HEK293 (cell line): Measurements from ENCODE around the gene ITSN2.

ENCODE experiments used
- CTCF ChIA-PET: fragments of 350-600 bp; formaldehyde crosslinking; extraction: SDS; loops from one replicate; lab custom pipeline; 2021; ENCODE audit warnings: antibody characterized with exemption; lab: Yijun Ruan, JAX
- POLR2A ChIA-PET: fragments of 300-600 bp; formaldehyde crosslinking; extraction: SDS; loops from one replicate; lab custom pipeline; 2020; ENCODE audit warnings: antibody characterized with exemption, inconsistent platforms; lab: Yijun Ruan, JAX
- H3K27ac ChIP-seq: fragments of 200-500 bp; sonication (Bioruptor generic); 2 replicates; pipeline ENCODE4 v1.5.1; 2014; ENCODE audit warnings: low read depth, low read length, control low read depth, inconsistent platforms; ENCODE audit errors: extremely low read depth
- H3K36me3 ChIP-seq, 2 experiments: fragments of 200-500 bp in 1 of 2; sonication (Bioruptor generic) in 1 of 2; 1 replicate in 1 of 2; 2 replicates in 1 of 2; pipeline ENCODE4 v1.5.1; 2014 to 2017; ENCODE audit warnings: inconsistent platforms in 2 of 2, low read length in 2 of 2; ENCODE audit not compliant: control insufficient read depth in 2 of 2, insufficient read depth in 1 of 2
- H3K4me1 ChIP-seq: fragments of 200-500 bp; sonication (Bioruptor generic); 2 replicates; pipeline ENCODE4 v1.5.1; 2014; ENCODE audit warnings: mild to moderate bottlenecking, low read length, inconsistent platforms; ENCODE audit not compliant: control insufficient read depth, insufficient read depth
- H3K4me3 ChIP-seq: 2 replicates; pipeline ENCODE4 v1.5.1; 2011; ENCODE audit warnings: low read depth, mild to moderate bottlenecking, control low read depth, low read length, moderate library complexity
- H3K9me3 ChIP-seq: fragments of 200-500 bp; sonication (Bioruptor generic); 2 replicates; pipeline ENCODE4 v1.5.1; 2014; ENCODE audit warnings: low read depth, low read length, inconsistent platforms; ENCODE audit not compliant: control insufficient read depth, insufficient read depth
- EGR2 ChIP-seq: fragments of 450-650 bp; formaldehyde crosslinking; IDR thresholded peaks from 2 replicates; pipeline ENCODE4 v1.5.1; 2016; ENCODE audit warnings: low read depth, missing biosample characterization, missing genetic modification characterization
- FEZF1 ChIP-seq: fragments of 450-650 bp; formaldehyde crosslinking; IDR thresholded peaks from 2 replicates; pipeline ENCODE4 v1.5.1; 2016; ENCODE audit warnings: missing biosample characterization, missing genetic modification characterization
- GLIS1 ChIP-seq: fragments of 450-650 bp; formaldehyde crosslinking; IDR thresholded peaks from 2 replicates; pipeline ENCODE4 v1.5.1; 2016; ENCODE audit warnings: missing biosample characterization, missing genetic modification characterization
- KLF10 ChIP-seq: fragments of 450-650 bp; IDR thresholded peaks from 2 replicates; pipeline ENCODE4 v1.5.1; 2018; ENCODE audit warnings: missing biosample characterization, mild to moderate bottlenecking, missing genetic modification characterization
- KLF7 ChIP-seq: fragments of 450-650 bp; formaldehyde crosslinking; IDR thresholded peaks from 2 replicates; pipeline ENCODE4 v1.5.1; 2016; ENCODE audit warnings: missing biosample characterization, missing genetic modification characterization, borderline replicate concordance
- OVOL3 ChIP-seq: fragments of 450-650 bp; formaldehyde crosslinking; IDR thresholded peaks from 2 replicates; pipeline ENCODE4 v1.5.1; 2016; ENCODE audit warnings: missing biosample characterization, missing genetic modification characterization
- REPIN1 ChIP-seq: fragments of 450-650 bp; formaldehyde crosslinking; IDR thresholded peaks from 2 replicates; pipeline ENCODE4 v1.5.1; 2017; ENCODE audit warnings: missing biosample characterization, missing genetic modification characterization, low read depth
- TCF7L2 ChIP-seq: IDR thresholded peaks from 2 replicates; pipeline ENCODE4 v1.6.1; 2011; ENCODE audit warnings: low read depth, mild to moderate bottlenecking, inconsistent platforms, low read length, moderate library complexity, borderline replicate concordance
- YY1 ChIP-seq: fragments of 450-650 bp; formaldehyde crosslinking; IDR thresholded peaks from 2 replicates; pipeline ENCODE4 v1.5.1; 2018; ENCODE audit warnings: missing biosample characterization, missing genetic modification characterization
- ZBTB21 ChIP-seq: fragments of 450-650 bp; formaldehyde crosslinking; IDR thresholded peaks from 2 replicates; pipeline ENCODE4 v1.5.1; 2017; ENCODE audit warnings: missing biosample characterization, missing genetic modification characterization
- ZNF169 ChIP-seq: fragments of 450-650 bp; formaldehyde crosslinking; IDR thresholded peaks from 2 replicates; pipeline ENCODE4 v1.5.1; 2016; ENCODE audit warnings: missing biosample characterization, missing genetic modification characterization
- ZNF2 ChIP-seq: fragments of 450-650 bp; formaldehyde crosslinking; IDR thresholded peaks from 2 replicates; pipeline ENCODE4 v1.5.1; 2016; ENCODE audit warnings: missing biosample characterization, missing genetic modification characterization
- ZNF311 ChIP-seq: fragments of 450-650 bp; formaldehyde crosslinking; IDR thresholded peaks from 2 replicates; pipeline ENCODE4 v1.5.1; 2017; ENCODE audit warnings: missing biosample characterization, missing genetic modification characterization, borderline replicate concordance
- ZNF350 ChIP-seq: fragments of 450-650 bp; formaldehyde crosslinking; IDR thresholded peaks from 2 replicates; pipeline ENCODE4 v1.5.0; 2017; ENCODE audit warnings: missing biosample characterization, mild to moderate bottlenecking, missing genetic modification characterization
- ZNF423 ChIP-seq: fragments of 450-650 bp; formaldehyde crosslinking; IDR thresholded peaks from 2 replicates; pipeline ENCODE4 v1.5.1; 2016; ENCODE audit warnings: missing biosample characterization, missing genetic modification characterization
- ZNF544 ChIP-seq: fragments of 450-650 bp; formaldehyde crosslinking; IDR thresholded peaks from 2 replicates; pipeline ENCODE4 v1.5.0; 2017; ENCODE audit warnings: missing biosample characterization, missing genetic modification characterization
- ZSCAN16 ChIP-seq: fragments of 450-650 bp; formaldehyde crosslinking; IDR thresholded peaks from 2 replicates; pipeline ENCODE4 v1.5.1; 2016; ENCODE audit warnings: missing biosample characterization, missing genetic modification characterization
- ZXDB ChIP-seq: fragments of 450-650 bp; formaldehyde crosslinking; IDR thresholded peaks from 2 replicates; pipeline ENCODE4 v1.5.1; 2016; ENCODE audit warnings: missing biosample characterization, missing genetic modification characterization
- TF ChIP-seq, protein P1 (sequence below): fragments of 450-650 bp; formaldehyde crosslinking; IDR thresholded peaks from 2 replicates; pipeline ENCODE4 v1.5.1; 2017; ENCODE audit warnings: missing biosample characterization, missing genetic modification characterization
- TF ChIP-seq, protein P2 (sequence below): fragments of 450-650 bp; IDR thresholded peaks from 2 replicates; pipeline ENCODE4 v1.5.1; 2018; ENCODE audit warnings: missing biosample characterization, mild to moderate bottlenecking, missing genetic modification characterization
- TF ChIP-seq, protein P3 (sequence below): fragments of 450-650 bp; formaldehyde crosslinking; IDR thresholded peaks from 2 replicates; pipeline ENCODE4 v1.5.1; 2016; ENCODE audit warnings: missing biosample characterization, missing genetic modification characterization
- TF ChIP-seq, protein P4 (sequence below): fragments of 450-650 bp; formaldehyde crosslinking; IDR thresholded peaks from 2 replicates; pipeline ENCODE4 v1.5.1; 2016; ENCODE audit warnings: missing biosample characterization, missing genetic modification characterization, borderline replicate concordance
- TF ChIP-seq, protein P5 (sequence below): fragments of 450-650 bp; IDR thresholded peaks from 2 replicates; pipeline ENCODE4 v1.5.1; 2018; ENCODE audit warnings: missing biosample characterization, missing genetic modification characterization

The ITSN2 gene

DNA sequence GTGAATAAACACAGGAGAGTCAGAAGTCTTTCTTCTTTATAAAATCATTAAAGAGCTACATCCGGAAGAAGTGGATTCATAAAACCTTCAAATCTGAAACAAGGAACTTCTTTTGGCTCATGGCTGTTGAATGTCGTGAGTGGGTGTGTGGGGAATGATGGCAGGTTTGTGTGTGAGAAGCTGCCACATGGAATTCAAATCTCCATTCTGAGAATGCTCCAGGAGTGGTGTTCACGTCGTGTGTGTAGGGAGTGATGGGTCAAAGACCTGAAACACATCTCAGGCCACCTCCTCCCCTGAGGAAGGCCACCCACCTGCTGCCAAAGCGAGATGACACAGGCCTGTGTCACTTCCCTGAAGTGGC, 156.6 kb downstream of the ITSN2 start:
- POLR2A ChIA-PET, result no interaction called here
- no peak overlapping the region for H3K4me3 ChIP-seq
- H3K27ac ChIP-seq, result no peak overlapping the region
- peaks cover 0 to 27% of the 10 kb centered on the region in 2 experiments; a peak in 2 of 3 replicates for H3K36me3 ChIP-seq
- H3K4me1 ChIP-seq, result no peaks in the 10 kb centered on the region
- CTCF ChIA-PET, result interaction anchor here (1.0 to 1.8 kb wide), 2 partner anchors 14 to 95 kb away, joined by 3 to 5 read pairs; no protein-coding TSS in a partner anchor
- no peaks in the 10 kb centered on the region for H3K9me3 ChIP-seq
- no peak for TF ChIP-seq REPIN1 (tag by site-specific recombination)
- no peak for TF ChIP-seq GLIS1 (tag by site-specific recombination)
- no peak for TF ChIP-seq ZNF423
- no peak for TF ChIP-seq ZBTB21 (tag by site-specific recombination)

DNA sequence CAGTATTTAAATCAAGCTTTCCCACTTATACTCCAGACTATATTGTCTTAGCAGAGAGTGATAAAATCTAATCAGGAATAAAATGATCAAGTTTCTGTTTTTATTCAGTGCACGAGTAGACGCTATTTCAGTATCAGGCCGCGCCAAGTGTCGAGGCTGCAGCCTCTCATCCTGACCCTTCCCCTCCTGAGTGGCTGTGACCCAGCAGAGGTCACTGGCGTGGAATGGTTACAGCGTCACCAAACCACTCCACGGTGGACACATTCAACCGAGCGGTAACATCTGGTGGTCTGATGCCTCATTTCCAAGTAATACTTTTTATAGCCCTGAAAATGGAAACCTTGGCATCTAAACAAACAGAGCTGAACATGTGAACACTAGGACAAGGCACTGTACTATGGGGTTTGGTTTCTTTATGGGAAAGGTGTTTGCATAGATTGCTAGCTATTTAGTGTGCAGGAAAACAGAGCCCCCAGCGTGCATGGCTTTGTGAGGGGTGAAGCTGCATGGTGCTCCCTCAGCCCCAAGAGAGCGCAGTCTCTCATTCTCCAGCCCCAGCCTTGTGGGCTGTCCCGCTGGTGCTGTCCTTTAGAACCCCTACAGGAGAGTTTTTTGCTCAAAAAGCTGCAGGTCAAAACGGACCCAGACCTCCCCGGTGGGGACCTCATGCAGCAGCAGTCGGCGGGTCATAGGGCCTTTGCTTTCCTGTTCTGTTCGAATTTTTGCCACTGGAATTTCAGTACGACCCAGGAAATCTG, 157.1 kb downstream of the ITSN2 start:
- Histone ChIP-seq H3K36me3 (peaks cover 0 to 22% of the 10 kb centered on the region in 2 experiments; a peak in 2 of 3 replicates), H3K4me3 (no peak overlapping the region), H3K9me3 (no peaks in the 10 kb centered on the region), H3K4me1 (no peaks in the 10 kb centered on the region), H3K27ac (no peak overlapping the region)
- ChIA-PET CTCF (interaction anchor here (0.7 to 1.8 kb wide), 4 partner anchors 15 to 206 kb away, joined by 3 to 5 read pairs (median 3); no protein-coding TSS in a partner anchor), POLR2A (no interaction called here)
- TF ChIP-seq ZSCAN16 (tag by site-specific recombination), result no peak
- TF ChIP-seq FEZF1 (tag by site-specific recombination), result no peak
- TF ChIP-seq, protein P1, sequence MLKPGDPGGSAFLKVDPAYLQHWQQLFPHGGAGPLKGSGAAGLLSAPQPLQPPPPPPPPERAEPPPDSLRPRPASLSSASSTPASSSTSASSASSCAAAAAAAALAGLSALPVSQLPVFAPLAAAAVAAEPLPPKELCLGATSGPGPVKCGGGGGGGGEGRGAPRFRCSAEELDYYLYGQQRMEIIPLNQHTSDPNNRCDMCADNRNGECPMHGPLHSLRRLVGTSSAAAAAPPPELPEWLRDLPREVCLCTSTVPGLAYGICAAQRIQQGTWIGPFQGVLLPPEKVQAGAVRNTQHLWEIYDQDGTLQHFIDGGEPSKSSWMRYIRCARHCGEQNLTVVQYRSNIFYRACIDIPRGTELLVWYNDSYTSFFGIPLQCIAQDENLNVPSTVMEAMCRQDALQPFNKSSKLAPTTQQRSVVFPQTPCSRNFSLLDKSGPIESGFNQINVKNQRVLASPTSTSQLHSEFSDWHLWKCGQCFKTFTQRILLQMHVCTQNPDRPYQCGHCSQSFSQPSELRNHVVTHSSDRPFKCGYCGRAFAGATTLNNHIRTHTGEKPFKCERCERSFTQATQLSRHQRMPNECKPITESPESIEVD (tag by site-specific recombination), result no peak
- TF ChIP-seq KLF7 (tag by site-specific recombination), result no peak
- no peak for TF ChIP-seq ZNF311
- TF ChIP-seq YY1 (tag by site-specific recombination), result no peak
- TF ChIP-seq ZNF350 (tag by site-specific recombination), result no peak
- TF ChIP-seq, protein P2, sequence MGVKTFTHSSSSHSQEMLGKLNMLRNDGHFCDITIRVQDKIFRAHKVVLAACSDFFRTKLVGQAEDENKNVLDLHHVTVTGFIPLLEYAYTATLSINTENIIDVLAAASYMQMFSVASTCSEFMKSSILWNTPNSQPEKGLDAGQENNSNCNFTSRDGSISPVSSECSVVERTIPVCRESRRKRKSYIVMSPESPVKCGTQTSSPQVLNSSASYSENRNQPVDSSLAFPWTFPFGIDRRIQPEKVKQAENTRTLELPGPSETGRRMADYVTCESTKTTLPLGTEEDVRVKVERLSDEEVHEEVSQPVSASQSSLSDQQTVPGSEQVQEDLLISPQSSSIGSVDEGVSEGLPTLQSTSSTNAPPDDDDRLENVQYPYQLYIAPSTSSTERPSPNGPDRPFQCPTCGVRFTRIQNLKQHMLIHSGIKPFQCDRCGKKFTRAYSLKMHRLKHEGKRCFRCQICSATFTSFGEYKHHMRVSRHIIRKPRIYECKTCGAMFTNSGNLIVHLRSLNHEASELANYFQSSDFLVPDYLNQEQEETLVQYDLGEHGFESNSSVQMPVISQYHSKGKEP (tag by site-specific recombination), result no peak
- TF ChIP-seq ZNF544 (tag by site-specific recombination), result no peak
- no peak for TF ChIP-seq EGR2 (tag by site-specific recombination)

DNA sequence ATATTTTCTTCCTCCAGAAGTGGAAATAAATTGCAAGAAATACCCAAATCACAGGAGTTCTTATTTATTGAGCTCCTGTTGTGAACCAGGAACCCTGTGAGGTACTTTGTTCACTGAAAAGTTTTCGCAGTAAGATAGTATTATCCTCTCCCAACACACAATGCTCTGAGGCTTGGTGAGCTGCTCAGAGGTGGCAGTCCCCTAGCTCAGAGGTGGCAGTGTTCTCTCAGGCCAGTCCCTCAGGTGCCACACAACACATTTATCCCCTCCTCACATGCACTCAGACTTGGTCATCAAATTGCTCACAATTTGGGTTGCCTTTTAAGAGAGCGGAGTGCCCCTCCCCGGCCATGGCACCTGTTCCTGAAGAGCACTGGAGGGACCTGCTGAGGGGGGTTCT, 159.5 kb downstream of the ITSN2 start:
- Histone ChIP-seq H3K4me3 (no peak overlapping the region), H3K9me3 (no peaks in the 10 kb centered on the region), H3K27ac (no peak overlapping the region), H3K4me1 (no peaks in the 10 kb centered on the region), H3K36me3 (peaks cover 0 to 20% of the 10 kb centered on the region in 2 experiments; a peak in 1 of 3 replicates)
- ChIA-PET POLR2A (no interaction called here), CTCF (no interaction called here)
- TF ChIP-seq, protein P3, sequence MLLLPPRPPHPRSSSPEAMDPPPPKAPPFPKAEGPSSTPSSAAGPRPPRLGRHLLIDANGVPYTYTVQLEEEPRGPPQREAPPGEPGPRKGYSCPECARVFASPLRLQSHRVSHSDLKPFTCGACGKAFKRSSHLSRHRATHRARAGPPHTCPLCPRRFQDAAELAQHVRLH (tag by site-specific recombination), result no peak
- no peak for TF ChIP-seq TCF7L2
- TF ChIP-seq, protein P4, sequence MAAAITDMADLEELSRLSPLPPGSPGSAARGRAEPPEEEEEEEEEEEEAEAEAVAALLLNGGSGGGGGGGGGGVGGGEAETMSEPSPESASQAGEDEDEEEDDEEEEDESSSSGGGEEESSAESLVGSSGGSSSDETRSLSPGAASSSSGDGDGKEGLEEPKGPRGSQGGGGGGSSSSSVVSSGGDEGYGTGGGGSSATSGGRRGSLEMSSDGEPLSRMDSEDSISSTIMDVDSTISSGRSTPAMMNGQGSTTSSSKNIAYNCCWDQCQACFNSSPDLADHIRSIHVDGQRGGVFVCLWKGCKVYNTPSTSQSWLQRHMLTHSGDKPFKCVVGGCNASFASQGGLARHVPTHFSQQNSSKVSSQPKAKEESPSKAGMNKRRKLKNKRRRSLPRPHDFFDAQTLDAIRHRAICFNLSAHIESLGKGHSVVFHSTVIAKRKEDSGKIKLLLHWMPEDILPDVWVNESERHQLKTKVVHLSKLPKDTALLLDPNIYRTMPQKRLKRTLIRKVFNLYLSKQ, result no peak
- no peak for TF ChIP-seq KLF10 (tag by site-specific recombination)
- TF ChIP-seq, protein P1 (tag by site-specific recombination), result no peak
- TF ChIP-seq ZNF169, result no peak
- no peak for TF ChIP-seq ZXDB
- TF ChIP-seq, protein P5, sequence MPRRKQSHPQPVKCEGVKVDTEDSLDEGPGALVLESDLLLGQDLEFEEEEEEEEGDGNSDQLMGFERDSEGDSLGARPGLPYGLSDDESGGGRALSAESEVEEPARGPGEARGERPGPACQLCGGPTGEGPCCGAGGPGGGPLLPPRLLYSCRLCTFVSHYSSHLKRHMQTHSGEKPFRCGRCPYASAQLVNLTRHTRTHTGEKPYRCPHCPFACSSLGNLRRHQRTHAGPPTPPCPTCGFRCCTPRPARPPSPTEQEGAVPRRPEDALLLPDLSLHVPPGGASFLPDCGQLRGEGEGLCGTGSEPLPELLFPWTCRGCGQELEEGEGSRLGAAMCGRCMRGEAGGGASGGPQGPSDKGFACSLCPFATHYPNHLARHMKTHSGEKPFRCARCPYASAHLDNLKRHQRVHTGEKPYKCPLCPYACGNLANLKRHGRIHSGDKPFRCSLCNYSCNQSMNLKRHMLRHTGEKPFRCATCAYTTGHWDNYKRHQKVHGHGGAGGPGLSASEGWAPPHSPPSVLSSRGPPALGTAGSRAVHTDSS (tag by site-specific recombination), result no peak
- no peak for TF ChIP-seq OVOL3 (tag by site-specific recombination)
- no peak for TF ChIP-seq ZNF2
